Head of caudate nucleus (tissue), 42 donors: ENCODE data around the gene PLXDC2.

Source experiments
- DNase-seq, 42 donors: peaks; one replicate each; pipeline versions ENCODE4 v3.0.0 to v3.0.0-alpha.2; 2020 to 2021; ENCODE audit warnings: mixed read lengths in 7 of 42
- intact Hi-C: fragments of 100-400 bp; cut with DNase I; formaldehyde crosslinking; loops from one replicate; pipeline ENCODE4 v1.15.0; 2022

The PLXDC2 gene

GRCh38 chr10:19956516-19957032 is 140.3 kb downstream of the PLXDC2 start:
- intact Hi-C loops, result loop anchor here (5.0 kb wide), 1 partner anchor 139 kb away; the partner anchor contains the start of gene PLXDC2
- no peak for DNase-seq

DNA sequence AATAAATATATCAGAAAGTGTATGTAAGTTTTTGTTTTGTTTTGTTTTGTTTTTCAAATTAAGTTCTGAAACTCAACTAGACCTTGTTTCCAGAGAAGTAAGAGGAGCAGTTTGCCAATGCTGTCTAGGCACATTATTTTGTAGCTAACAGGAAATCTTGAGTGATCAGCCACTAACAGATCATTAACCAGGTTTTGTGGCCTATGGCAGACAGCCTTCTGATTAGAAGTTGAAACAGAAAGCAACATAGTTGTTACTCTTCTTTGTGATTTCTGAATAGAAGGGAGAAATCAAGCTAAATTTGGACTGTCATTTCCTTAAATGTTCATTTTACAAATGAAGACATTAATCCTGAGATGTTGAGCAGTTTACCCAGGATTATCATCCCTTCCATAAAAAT is 142.6 kb downstream of the PLXDC2 start:
- intact Hi-C loops, result loop anchor here (5.0 kb wide), 1 partner anchor 141 kb away; the partner anchor contains the start of gene PLXDC2
- no peak for DNase-seq

GRCh38 chr10:19961076-19962053 is 145.1 kb downstream of the PLXDC2 start:
- intact Hi-C loops, result no loop called here
- peak in 16 of 42 donors; percentile 13 to 75 (median 37) for DNase-seq

DNA sequence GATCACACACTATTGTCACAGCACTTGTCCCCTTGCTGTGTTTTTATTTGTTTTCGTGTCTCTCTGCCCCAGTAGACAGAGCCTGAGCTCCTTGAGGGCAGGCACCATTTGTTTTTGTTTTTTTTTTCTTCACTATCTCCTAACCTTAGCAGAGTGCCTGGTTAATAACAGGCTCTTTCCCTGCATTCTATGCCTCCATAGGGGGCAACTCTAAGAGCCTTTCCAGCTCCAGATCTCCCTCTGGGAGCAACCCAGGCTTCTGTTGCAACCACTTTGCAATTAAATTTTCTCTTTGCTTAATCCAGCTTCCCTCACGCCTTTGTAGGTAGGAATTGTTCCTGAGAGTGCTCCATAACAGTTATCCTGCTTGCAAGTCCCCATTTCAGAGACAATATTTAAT is 148.4 kb downstream of the PLXDC2 start:
- intact Hi-C loops, result no loop called here
- no peak for DNase-seq

- intact Hi-C loops, result no loop called here
- no peak for DNase-seq
Measured at GRCh38 chr10:19966751-19967150, 150.5 kb downstream of the PLXDC2 start.

GRCh38 chr10:19967981-19968380 is 151.7 kb downstream of the PLXDC2 start:
- intact Hi-C loops, result no loop called here
- no peak for DNase-seq

DNA sequence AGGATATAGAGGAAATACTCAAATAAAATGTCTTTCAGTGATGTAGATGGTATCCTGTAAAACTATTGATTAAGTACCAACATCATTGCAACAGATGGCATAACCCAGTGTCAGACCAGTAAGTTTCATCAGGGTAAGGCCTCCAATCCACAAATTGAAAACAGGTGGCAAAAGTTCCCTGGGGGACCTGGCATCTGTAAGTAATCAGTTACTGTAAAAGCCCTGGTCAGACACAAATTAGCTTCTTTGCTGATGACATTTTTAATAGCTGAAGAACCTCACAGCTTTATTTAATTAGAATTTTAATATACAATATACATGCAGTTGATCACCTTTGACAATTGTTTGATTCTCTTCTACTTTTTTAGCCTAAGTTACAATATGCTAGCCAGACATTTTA is 152.5 kb downstream of the PLXDC2 start:
- intact Hi-C loops, result no loop called here
- no peak for DNase-seq

- no peak for DNase-seq
- intact Hi-C loops, result no loop called here
Measured at GRCh38 chr10:19970256-19970655, 154.0 kb downstream of the PLXDC2 start.

DNA sequence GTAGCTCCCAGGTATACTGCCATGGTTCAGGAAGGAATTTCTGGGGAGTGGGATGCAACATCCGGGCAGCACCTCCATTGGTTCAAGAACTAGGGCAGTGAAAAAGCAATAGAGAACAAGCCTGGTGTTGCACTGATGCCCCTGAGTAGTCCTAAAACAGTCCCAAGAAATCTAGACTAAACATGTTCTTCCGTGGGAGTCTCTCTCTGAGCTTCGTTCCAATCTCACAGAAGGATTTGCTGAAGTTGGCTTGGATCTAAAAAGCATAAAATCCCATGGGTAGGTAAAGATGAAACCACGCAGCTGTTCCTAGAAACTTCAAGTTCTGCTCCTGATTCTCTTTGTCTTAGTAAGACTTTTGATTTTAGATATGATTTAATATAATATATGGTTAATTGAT is 154.5 kb downstream of the PLXDC2 start:
- intact Hi-C loops, result no loop called here

DNA sequence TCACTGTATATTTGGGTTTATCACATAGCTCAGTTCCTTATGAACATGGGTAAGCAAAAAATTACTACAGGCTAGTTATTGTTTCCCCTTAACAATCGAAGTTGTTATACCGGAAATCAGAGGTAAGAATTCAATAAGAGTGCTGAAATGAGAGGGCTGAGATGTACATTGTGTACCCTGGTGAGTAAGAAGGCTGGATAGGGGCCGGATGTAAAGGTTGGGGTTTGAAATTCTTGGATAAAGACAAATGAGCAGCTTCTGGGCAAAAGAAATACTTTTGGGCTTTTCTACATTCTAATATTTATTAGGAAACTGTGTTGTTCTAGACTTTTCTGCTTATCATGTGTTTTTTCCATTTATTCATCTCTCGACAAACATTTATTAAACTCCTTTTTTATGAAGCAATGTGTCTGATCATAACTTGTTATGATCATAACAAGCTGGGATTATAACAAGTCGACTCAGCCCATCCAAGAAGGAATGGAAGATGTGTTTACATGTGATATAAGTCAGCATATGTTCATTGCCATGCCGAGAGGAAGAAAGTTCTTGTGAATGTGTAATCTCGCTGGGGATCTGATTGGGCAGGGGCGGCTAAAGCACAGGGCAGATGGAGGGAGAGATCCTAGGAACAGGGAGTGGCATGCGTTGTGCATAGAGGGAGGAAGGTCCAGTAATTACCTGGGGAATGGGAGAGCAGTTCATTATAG is 155.3 kb downstream of the PLXDC2 start:
- intact Hi-C loops, result no loop called here
- no peak for DNase-seq

More for the DNA sequence above, 154.5 kb downstream of the PLXDC2 start:
- no peak for DNase-seq

DNA sequence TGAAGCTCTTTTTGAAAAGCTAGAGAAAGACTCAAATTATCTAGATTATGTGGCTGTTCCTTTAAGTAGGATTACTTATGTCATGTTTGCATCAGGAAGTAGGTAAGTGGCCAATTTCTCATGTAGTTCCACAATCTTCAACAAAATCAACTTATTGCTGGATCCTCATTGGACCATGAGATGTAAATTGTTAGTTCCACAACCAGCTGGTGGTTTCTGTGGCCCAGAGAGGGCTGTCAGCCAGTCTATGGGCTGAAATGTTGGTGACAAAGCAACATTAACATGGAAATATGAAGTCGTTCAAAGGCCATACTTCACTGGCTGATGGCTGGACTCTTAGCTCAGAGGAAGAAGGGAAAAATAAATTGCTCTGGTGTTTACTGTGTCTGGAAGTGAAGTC is 157.9 kb downstream of the PLXDC2 start:
- intact Hi-C loops, result no loop called here
- DNase-seq, result no peak

DNA sequence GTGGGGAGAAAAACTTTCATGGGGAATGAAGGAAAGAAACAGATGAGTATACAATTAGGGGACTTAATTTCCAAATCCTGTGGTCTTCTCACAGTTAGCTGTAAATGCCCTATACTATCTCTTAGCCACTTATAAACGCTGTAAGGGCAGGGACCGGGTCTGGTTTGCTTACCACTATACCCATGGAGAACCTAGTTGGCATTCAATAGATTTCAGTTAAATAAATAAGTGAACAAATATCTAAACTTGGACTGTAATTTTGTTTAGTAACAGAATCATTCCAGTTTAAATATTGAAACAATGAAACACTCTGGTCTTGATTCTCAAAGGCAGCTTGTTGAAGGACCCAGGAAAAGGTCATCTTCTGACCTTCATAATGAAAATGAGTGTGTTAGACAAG is 158.3 kb downstream of the PLXDC2 start:
- intact Hi-C loops, result no loop called here
- no peak for DNase-seq

GRCh38 chr10:19977097-19977521 is 160.9 kb downstream of the PLXDC2 start:
- intact Hi-C loops, result no loop called here
- no peak for DNase-seq

GRCh38 chr10:19979628-19980027 is 163.4 kb downstream of the PLXDC2 start:
- no peak for DNase-seq
- intact Hi-C loops, result no loop called here

DNA sequence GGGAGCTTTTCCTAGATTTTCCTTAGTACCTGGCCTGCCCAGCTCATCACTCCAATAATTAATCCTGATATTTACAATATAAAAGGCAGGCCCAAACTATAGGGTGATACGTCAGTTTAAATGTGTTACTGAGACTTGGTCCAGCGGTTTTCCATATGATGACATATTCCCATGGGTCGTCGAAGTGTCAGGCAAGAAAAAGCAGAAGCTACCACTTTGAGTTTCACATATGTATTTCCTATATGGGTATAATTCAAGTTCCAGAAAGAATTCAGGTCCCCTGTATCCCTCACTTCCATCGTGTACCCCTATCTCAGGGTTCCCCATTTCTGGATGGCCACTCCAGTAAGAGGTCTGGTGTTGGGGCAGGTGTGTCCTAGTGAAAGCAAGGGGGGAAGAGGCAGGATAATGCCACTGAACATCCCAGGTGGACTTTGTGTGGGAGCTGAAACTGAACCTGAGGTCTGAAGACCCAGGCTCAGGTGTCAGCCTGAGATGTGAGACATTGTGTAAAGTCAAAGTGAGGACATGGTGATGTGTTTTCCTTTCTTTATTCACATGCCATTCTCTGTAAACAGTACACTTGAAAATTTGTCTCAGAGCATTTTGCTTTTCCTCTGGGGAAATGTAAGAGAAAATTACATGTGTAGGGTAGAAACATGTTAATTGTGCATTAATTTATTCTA is 167.8 kb downstream of the PLXDC2 start:
- DNase-seq, result no peak
- intact Hi-C loops, result no loop called here

DNA sequence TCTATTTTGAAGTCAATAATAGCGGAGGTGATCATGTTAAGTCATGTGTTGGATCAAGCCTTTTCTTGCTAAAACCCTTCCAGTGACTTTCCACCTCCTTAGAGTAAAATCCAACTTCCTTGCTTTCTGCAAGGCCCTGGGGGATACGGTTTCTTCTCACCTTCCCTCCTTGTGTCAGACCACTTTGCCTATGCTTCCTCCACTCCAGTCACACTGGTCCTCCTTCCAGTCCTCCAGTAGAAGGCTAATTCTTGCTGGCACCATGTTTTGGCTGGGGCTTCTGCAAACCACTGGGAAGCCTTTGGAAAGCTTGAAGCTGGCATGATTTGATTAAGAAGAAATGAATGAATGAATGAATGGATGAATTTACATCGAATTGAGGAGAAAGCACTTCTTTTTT is 169.5 kb downstream of the PLXDC2 start:
- intact Hi-C loops, result no loop called here
- no peak for DNase-seq

- DNase-seq, result no peak
- intact Hi-C loops, result no loop called here
Measured at GRCh38 chr10:19986591-19986990, 170.4 kb downstream of the PLXDC2 start.

DNA sequence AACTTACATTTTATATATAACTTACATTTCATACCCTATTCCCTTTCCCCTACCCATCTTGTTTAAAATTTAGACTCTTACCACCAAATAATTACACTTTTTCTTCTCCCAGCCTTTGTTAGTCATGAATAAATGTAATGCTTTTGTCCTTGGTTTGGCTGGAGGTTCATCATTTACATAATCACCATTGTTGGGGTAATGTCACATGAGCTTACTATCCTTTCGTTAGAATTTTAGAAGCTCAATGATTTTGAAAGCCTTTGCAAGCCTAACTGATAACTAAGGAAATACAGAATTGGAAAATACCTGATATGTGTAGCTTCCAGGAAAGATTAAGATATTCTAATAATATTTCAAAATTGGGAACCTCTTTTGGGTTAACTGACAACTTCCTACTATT is 171.7 kb downstream of the PLXDC2 start:
- intact Hi-C loops, result no loop called here
- DNase-seq, result no peak

- no peak for DNase-seq
- intact Hi-C loops, result no loop called here
Measured at GRCh38 chr10:19993714-19994315, 177.6 kb downstream of the PLXDC2 start.
